H1 (cell line): Measurements from ENCODE around the gene PTPRF. TPM values are rescaled to one million over a fixed set of nuclear protein-coding genes. Genes with fewer than 3 reads are reported as not detected.

Experiments
- CTCF ChIA-PET: fragments of 300-600 bp; sonication (Branson Sonifier 250); formaldehyde crosslinking; loops from one replicate; lab custom pipeline; 2021; ENCODE audit not compliant: partially characterized antibody; lab: Charles Lee
- POLR2A ChIA-PET: fragments of 300-600 bp; sonication (Branson Sonifier 250); formaldehyde crosslinking; loops from one replicate; lab custom pipeline; 2021; ENCODE audit warnings: inconsistent platforms; ENCODE audit not compliant: partially characterized antibody; lab: Charles Lee
- DNase-seq, 2 experiments: peaks; one replicate each; pipeline versions ENCODE4 v3.0.0 to v3.0.0-alpha.2; 2010 to 2022; ENCODE audit warnings: low spot score in 2 of 2, low read depth in 1 of 2, mixed read lengths in 1 of 2
- FAIRE-seq: peaks from 2 replicates; lab custom pipeline; 2011; peaks lifted over from hg19 to GRCh38; lab: Jason Lieb, UNC
- H2AFZ ChIP-seq: 2 replicates; pipeline ENCODE4 v1.8.1; 2012; ENCODE audit warnings: low read length, inconsistent platforms
- H2AK5ac ChIP-seq: 2 replicates; pipeline ENCODE4 v1.6.1; 2013; ENCODE audit warnings: low read depth, low read length
- H2BK120ac ChIP-seq: replicated peaks from 2 replicates; pipeline ENCODE3; 2013; ENCODE audit warnings: low read depth, low read length, inconsistent platforms
- H2BK12ac ChIP-seq: 2 replicates; pipeline ENCODE4 v1.6.1; 2013; ENCODE audit warnings: low read depth, low read length
- H2BK15ac ChIP-seq: 2 replicates; pipeline ENCODE4 v1.6.1; 2013; ENCODE audit warnings: low read length
- H2BK20ac ChIP-seq: 2 replicates; pipeline ENCODE4 v1.6.1; 2013; ENCODE audit warnings: low read length
- H2BK5ac ChIP-seq: 2 replicates; pipeline ENCODE4 v1.6.1; 2013; ENCODE audit warnings: low read depth, low read length
- H3K14ac ChIP-seq: 2 replicates; pipeline ENCODE4 v1.6.1; 2013; ENCODE audit warnings: inconsistent platforms; ENCODE audit not compliant: insufficient read length
- H3K18ac ChIP-seq: 2 replicates; pipeline ENCODE4 v1.6.1; 2013; ENCODE audit warnings: low read length; ENCODE audit errors: extremely low read depth
- H3K23ac ChIP-seq: 2 replicates; pipeline ENCODE4 v1.6.1; 2013; ENCODE audit warnings: inconsistent platforms; ENCODE audit not compliant: insufficient read length
- H3K23me2 ChIP-seq: 2 replicates; pipeline ENCODE4 v1.6.1; 2013; ENCODE audit warnings: low read depth, low read length
- H3K27ac ChIP-seq: 2 replicates; pipeline ENCODE4 v1.6.1; 2011; ENCODE audit warnings: low read depth, low read length, inconsistent platforms
- H3K27me3 ChIP-seq, 4 experiments: replicated peaks in 1 of 4; 1 replicate in 1 of 4; 2 replicates in 3 of 4; pipeline versions ENCODE4 v1.6.1 to v1.8.1; 2011 to 2013; ENCODE audit warnings: low read length in 3 of 4, mild to moderate bottlenecking in 3 of 4, inconsistent platforms in 2 of 4, mixed read lengths in 2 of 4, moderate library complexity in 1 of 4; ENCODE audit not compliant: control insufficient read depth in 3 of 4, insufficient read depth in 3 of 4; ENCODE audit errors: extremely low read depth in 1 of 4
- H3K36me3 ChIP-seq, 4 experiments: 2 replicates each; pipeline versions ENCODE4 v1.6.1 to v1.8.1; 2011 to 2013; ENCODE audit warnings: mild to moderate bottlenecking in 4 of 4, low read length in 3 of 4, moderate library complexity in 2 of 4, control low read depth in 1 of 4, inconsistent platforms in 1 of 4; ENCODE audit not compliant: insufficient read depth in 4 of 4, control insufficient read depth in 2 of 4
- H3K4ac ChIP-seq: replicated peaks from 2 replicates; pipeline ENCODE3; 2013; ENCODE audit warnings: low read length, low read depth, mixed read lengths, inconsistent platforms; ENCODE audit not compliant: insufficient read length
- H3K4me1 ChIP-seq, 4 experiments: replicated peaks in 1 of 4; 1 replicate in 1 of 4; 2 replicates in 3 of 4; pipeline versions ENCODE4 v1.6.1 to v1.8.1; 2011 to 2013; ENCODE audit warnings: low read length in 3 of 4, inconsistent platforms in 2 of 4, mixed read lengths in 1 of 4; ENCODE audit not compliant: insufficient read depth in 4 of 4, control insufficient read depth in 3 of 4
- H3K4me2 ChIP-seq, 2 experiments: 2 replicates each; pipeline versions ENCODE4 v1.6.1 to v1.8.1; 2011 to 2013; ENCODE audit warnings: low read depth in 2 of 2, low read length in 2 of 2, control low read depth in 1 of 2, inconsistent platforms in 1 of 2, mild to moderate bottlenecking in 1 of 2; ENCODE audit not compliant: insufficient read depth in 1 of 2
- H3K4me3 ChIP-seq, 4 experiments: fragments of 200-600, 300-600 bp in 1 of 4; sonication (generic), shearing (Covaris generic), sonication (Bioruptor Twin) in 1 of 4; 2 replicates each; pipeline versions ENCODE4 v1.5.1 to v1.8.1; 2011 to 2016; ENCODE audit warnings: low read length in 4 of 4, low read depth in 3 of 4, control low read depth in 2 of 4, inconsistent platforms in 2 of 4, mild to moderate bottlenecking in 2 of 4, mixed read lengths in 1 of 4, moderate library complexity in 1 of 4; ENCODE audit not compliant: insufficient read depth in 2 of 4; ENCODE audit errors: extremely low read depth in 1 of 4
- H3K56ac ChIP-seq: replicated peaks from 2 replicates; pipeline ENCODE3; 2013; ENCODE audit warnings: low read depth, mild to moderate bottlenecking, mixed read lengths, low read length, inconsistent platforms; ENCODE audit not compliant: insufficient read length
- H3K79me1 ChIP-seq: 2 replicates; pipeline ENCODE4 v1.6.1; 2013; ENCODE audit warnings: low read depth, low read length, control low read depth
- H3K79me2 ChIP-seq, 2 experiments: 2 replicates each; pipeline versions ENCODE4 v1.6.1 to v1.8.1; 2012 to 2013; ENCODE audit warnings: low read length in 2 of 2, mild to moderate bottlenecking in 2 of 2, inconsistent platforms in 1 of 2; ENCODE audit not compliant: insufficient read depth in 2 of 2, control insufficient read depth in 1 of 2
- H3K9ac ChIP-seq, 4 experiments: replicated peaks in 1 of 4; 1 replicate in 1 of 4; 2 replicates in 3 of 4; pipeline versions ENCODE4 v1.6.1 to v1.8.1; 2011 to 2013; ENCODE audit warnings: low read depth in 3 of 4, low read length in 3 of 4, control low read depth in 2 of 4, mild to moderate bottlenecking in 2 of 4, moderate library complexity in 2 of 4, inconsistent platforms in 1 of 4; ENCODE audit errors: extremely low read depth in 1 of 4
- H3K9me3 ChIP-seq, 2 experiments: 2 replicates each; pipeline versions ENCODE4 v1.6.1 to v1.8.1; 2012 to 2013; ENCODE audit warnings: mild to moderate bottlenecking in 2 of 2, moderate library complexity in 2 of 2, control low read depth in 1 of 2, inconsistent platforms in 1 of 2, low read depth in 1 of 2, low read length in 1 of 2, mixed read lengths in 1 of 2; ENCODE audit not compliant: insufficient read depth in 2 of 2
- H4K20me1 ChIP-seq, 2 experiments: replicated peaks in 1 of 2; 2 replicates each; pipeline versions ENCODE3 to v1.8.1; 2011 to 2013; ENCODE audit warnings: inconsistent platforms in 2 of 2, low read length in 2 of 2, mild to moderate bottlenecking in 1 of 2; ENCODE audit not compliant: insufficient read depth in 2 of 2, control insufficient read depth in 1 of 2
- H4K5ac ChIP-seq: 2 replicates; pipeline ENCODE4 v1.6.1; 2013; ENCODE audit warnings: low read length, low read depth, mixed read lengths, inconsistent platforms; ENCODE audit not compliant: insufficient read length
- H4K8ac ChIP-seq: 2 replicates; pipeline ENCODE4 v1.8.0; 2013; ENCODE audit warnings: mild to moderate bottlenecking, moderate library complexity, low read length, inconsistent platforms; ENCODE audit not compliant: insufficient read depth; ENCODE audit errors: extremely low read depth
- H4K91ac ChIP-seq: replicated peaks from 2 replicates; pipeline ENCODE3; 2013; ENCODE audit warnings: low read length, mixed read lengths, inconsistent platforms; ENCODE audit not compliant: insufficient read length
- CHD2 ChIP-seq: IDR thresholded peaks from 2 replicates; pipeline ENCODE4 v1.6.1; 2012; ENCODE audit warnings: low read length, improper control_type of control experiment
- HDAC6 ChIP-seq: IDR thresholded peaks from one replicate; pipeline ENCODE4 v1.7.1; 2012; ENCODE audit warnings: low read depth, mild to moderate bottlenecking, inconsistent platforms, low read length, moderate library complexity
- PHF8 ChIP-seq: fragments of 200-600 bp; sonication (generic); conservative IDR thresholded peaks from 2 replicates; pipeline ENCODE4 v1.7.1; 2012; ENCODE audit warnings: low read depth, mild to moderate bottlenecking, inconsistent platforms, low read length, moderate library complexity
- TAF7 ChIP-seq: optimal IDR thresholded peaks from 2 replicates; pipeline ENCODE3; 2011; ENCODE audit warnings: low read depth, mild to moderate bottlenecking, inconsistent platforms, low read length, moderate library complexity, borderline replicate concordance
- WGBS, 2 experiments: shearing (Covaris generic) in 1 of 2; methylation state at CpG; one replicate each; pipeline versions ENCODE4 v1.1.6 to v1.1.7; 2013 to 2015; ENCODE audit warnings: low lambda C conversion rate in 2 of 2, mixed read lengths in 2 of 2, inconsistent platforms in 1 of 2, low coverage in 1 of 2, missing lambda C conversion rate in 1 of 2; ENCODE audit not compliant: insufficient replicate concordance in 2 of 2, insufficient coverage in 1 of 2, insufficient read length in 1 of 2; ENCODE audit errors: extremely low coverage in 1 of 2, missing lambda C conversion rate in 1 of 2; 5-methylcytosine and 5-hydroxymethylcytosine counted together
- polyA plus RNA-seq, 7 experiments: library from polyadenylated mRNA; depleted of rRNA in 3 of 7; stranded (reverse) in 5 of 7; unstranded in 2 of 7; fragments of >200 nt in 5 of 7; fragments of 200-250 nt in 2 of 7; gene quantifications; 1 replicate in 5 of 7; 2 replicates in 1 of 7; 4 replicates in 1 of 7; pipeline versions ENCODE4 v1.2.1 to v1.2.3, GENCODE V29; 2011 to 2013; ENCODE audit warnings: missing spikeins in 2 of 7, mixed read lengths in 2 of 7
- total RNA-seq: library from RNA; stranded (reverse); fragmentation: NEBNext Ultra II Directional; extraction: Animal tissue kit (Norgen Biotek cat#: 25700); gene quantifications from 2 replicates; pipeline ENCODE4 v1.2.1, GENCODE V29; 2021
- TF ChIP-seq, protein P1 (sequence below): IDR thresholded peaks from 2 replicates; pipeline ENCODE4 v1.6.1; 2012; ENCODE audit warnings: inconsistent platforms

The PTPRF gene
- total and polyA plus RNA-seq, 2 of the 8 experiments (the other 6 are each of a cell fraction or from before 2014, with no cell fraction given): 136 to 231 TPM

DNA sequence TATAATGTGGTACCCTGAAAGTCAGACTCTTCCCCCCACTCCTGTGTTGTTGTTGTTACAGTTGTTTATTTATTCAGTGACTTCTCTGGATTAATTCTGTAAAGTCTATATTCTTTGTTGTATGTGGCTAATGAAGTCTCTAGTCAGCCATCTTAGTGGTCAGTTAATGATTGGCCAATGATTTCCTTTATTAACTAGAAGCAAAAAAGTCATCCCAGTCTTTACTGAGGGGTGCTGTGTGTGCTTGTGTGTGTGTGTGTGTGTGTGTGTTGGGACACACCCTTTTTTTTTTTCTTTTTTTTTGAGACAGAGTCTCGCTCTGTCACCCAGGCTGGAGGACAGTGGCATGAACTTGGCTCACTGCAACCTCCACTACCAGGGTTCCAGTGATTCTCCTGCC is 39.6 kb upstream of the PTPRF start:
- Histone ChIP-seq H2BK5ac (no peak overlapping the region), H3K23me2 (peaks cover 2% of the 10 kb centered on the region; the same call in 1 of the 2 replicates), H3K4ac (no peak overlapping the region), H2BK12ac (no peak overlapping the region), H3K4me1 (peaks cover 2 to 10% (median 5%) of the 10 kb centered on the region in 4 experiments; a peak in 6 of 7 replicates), H3K79me1 (no peaks in the 10 kb centered on the region), H2AFZ (no peak overlapping the region), H3K36me3 (no peaks in the 10 kb centered on the region), H4K5ac (no peak overlapping the region), H2BK20ac (no peak overlapping the region), H3K4me2 (no peak overlapping the region), H3K14ac (no peak overlapping the region), H4K91ac (no peak overlapping the region), H3K56ac (no peak overlapping the region), H3K23ac (no peak overlapping the region), H3K18ac (no peak overlapping the region), H3K79me2 (no peaks in the 10 kb centered on the region), H2AK5ac (no peak overlapping the region), H3K27me3 (no peaks in the 10 kb centered on the region), H2BK15ac (no peak overlapping the region), H2BK120ac (no peak overlapping the region), H4K8ac (no peak overlapping the region), H3K27ac (no peak overlapping the region), H3K4me3 (no peak overlapping the region), H3K9me3 (peaks cover 4 to 5% of the 10 kb centered on the region in 2 experiments; a peak in 1 of 4 replicates), H4K20me1 (no peaks in the 10 kb centered on the region), H3K9ac (no peak overlapping the region)
- ChIA-PET CTCF (interaction anchor here (0.6 to 1.5 kb wide), 4 partner anchors 19 to 257 kb away, joined by 3 read pairs; no protein-coding TSS in a partner anchor), POLR2A (no interaction called here)
- FAIRE-seq (no peak), DNase-seq (no peak)
- 80% methylated on average over 1 of the region's 1 CpG; no CpG with 5 or more reads in 1 of the 2 experiments for WGBS, 2 experiments
- TF ChIP-seq CHD2: no peak
- TF ChIP-seq, protein P1, sequence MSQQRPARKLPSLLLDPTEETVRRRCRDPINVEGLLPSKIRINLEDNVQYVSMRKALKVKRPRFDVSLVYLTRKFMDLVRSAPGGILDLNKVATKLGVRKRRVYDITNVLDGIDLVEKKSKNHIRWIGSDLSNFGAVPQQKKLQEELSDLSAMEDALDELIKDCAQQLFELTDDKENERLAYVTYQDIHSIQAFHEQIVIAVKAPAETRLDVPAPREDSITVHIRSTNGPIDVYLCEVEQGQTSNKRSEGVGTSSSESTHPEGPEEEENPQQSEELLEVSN: no peak
- no peak for TF ChIP-seq PHF8
- TF ChIP-seq HDAC6: no peak
- no peak for TF ChIP-seq TAF7
- TF ChIP-seq, all 59 proteins: peak for 0
